ENCODE data around the gene KCNQ1.

Gene KCNQ1

DNA sequence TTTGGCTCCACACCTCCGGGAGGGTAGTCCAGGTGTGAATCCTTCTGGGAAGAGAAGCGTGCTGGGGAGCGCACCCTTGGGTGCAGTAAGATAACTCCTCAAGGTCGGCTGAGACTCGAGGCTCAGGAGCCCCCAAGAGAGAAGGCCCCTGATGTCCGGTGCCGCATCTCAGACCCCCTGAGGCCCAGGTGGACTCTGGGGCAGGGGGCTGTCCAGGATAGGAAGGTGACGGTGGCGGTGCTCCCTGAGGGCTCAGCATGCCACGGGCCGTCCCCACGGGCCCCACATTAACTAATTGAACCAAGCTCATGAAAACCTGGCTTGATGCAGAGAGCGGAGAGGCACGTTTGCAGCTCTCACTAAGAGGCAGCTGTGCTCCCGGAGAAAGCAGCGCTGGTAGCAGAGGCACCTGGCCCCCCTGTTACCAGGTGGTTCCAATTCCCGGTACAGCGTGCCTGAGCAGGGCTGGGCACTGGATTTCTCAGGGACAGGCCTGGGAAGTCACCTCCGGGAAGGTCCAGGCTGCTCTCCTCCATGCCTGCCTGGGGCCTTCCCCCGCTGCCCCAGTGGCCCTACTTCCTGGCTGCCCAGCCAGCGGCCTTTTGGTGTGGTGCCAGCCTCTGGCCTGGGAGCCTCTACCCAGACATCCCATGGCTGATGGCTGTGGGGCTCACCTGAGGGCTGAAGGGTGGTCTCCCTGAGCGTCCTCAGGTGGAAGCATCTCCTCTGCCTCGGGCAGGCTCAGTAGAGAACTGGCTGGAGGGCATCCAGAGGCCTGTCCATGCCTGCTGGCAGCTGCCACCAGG lies 1.1 kb downstream of the KCNQ1 start:
- DNase-seq (ENCODE audit: extremely low read depth, low read depth): no peak
- TF ChIP-seq CTCF (IDR thresholded peaks at IDR 0.05; ENCODE audit: low read depth, low read length): no peak

- no peak for DNase-seq (ENCODE audit: extremely low read depth, low read depth)
- no peak for TF ChIP-seq CTCF (IDR thresholded peaks at IDR 0.05; ENCODE audit: low read depth, low read length)
These were observed 1.9 kb downstream of the KCNQ1 start for GRCh38 chr11:2446590-2447252.

- no peak for DNase-seq (ENCODE audit: extremely low read depth, low read depth)
- TF ChIP-seq CTCF (IDR thresholded peaks at IDR 0.05; ENCODE audit: low read depth, low read length): no peak
These were observed 2.6 kb downstream of the KCNQ1 start for GRCh38 chr11:2447253-2447950.

DNA sequence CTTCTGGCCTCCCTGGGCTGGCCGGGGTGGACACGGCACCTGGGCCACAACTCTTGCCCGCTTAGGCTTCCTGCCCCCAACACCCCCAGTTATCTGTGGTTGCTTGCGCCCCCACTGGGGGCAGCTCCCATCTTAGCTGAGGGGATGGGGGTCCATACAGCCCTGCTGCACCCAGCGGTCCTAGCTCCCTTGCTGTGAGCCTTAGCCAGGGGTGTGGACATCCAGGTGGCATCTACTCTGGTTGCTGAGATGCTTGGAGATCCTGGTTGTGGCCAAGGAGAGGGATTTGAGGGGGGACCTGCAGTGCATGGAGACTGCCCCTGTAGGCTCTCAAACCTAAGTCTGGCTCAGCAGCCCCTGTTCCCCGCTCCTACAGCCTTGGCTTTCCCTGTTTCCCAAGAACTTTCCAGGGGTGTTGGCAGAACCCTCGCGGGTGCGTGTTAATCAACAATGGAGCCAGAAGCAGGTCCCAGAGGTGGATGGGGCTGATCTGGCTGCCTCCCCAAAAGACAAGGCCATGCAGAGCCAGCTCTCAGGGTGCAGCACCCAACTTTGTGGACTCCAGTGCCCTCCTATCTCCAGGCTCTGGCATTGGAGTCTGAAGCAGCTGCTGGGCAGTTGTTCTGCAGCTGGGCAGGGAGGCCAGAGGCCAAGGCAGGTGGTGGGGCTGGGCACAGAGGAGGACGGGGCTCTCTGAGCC lies 3.3 kb downstream of the KCNQ1 start:
- TF ChIP-seq CTCF (IDR thresholded peaks at IDR 0.05; ENCODE audit: low read depth, low read length): no peak
- DNase-seq (ENCODE audit: extremely low read depth, low read depth): no peak

DNA sequence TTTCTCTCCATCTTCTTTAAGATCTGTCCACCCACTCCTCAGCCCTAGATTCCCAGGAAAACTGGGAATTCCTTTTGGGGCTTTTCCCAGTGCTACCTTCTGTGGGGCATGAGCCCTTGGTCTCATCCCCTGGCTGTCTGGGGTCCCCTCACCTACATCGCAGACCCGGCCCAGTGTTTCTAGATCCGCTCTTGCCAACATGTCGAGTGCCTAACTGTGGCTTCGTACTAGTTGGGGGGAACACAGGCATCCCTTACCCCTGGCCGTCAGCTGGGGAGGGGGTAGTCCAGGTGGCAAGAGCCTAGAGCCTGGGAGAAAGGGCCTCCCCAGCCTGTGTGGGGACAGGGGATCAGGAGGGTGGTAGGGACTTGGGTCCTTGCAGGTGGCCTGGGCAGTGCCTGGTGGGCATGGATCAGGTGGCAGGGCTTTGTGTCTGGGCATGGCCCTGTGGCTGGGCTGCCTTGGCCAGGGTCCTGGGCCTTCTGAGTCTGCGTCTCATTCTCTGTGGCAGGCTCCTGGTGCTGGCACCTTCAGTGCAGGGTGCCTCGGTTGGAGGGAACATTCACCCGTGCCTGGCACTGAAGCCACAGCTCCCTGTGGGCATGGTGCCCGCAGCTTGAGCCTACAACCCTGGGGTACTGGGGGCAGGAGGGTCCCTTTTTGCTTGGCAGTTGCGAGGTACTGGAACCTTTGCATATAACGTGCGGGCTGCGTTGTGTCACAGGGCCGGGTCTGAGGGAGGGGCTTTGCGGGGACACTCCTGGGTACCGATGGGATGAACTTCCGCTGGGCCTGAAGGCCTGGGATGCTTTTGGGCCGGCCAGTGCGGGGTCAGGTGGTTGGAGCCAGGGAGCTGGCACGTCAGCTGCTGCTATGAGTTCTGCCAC lies 4.1 kb downstream of the KCNQ1 start:
- DNase-seq (ENCODE audit: extremely low read depth, low read depth): no peak
- TF ChIP-seq CTCF (IDR thresholded peaks at IDR 0.05; ENCODE audit: low read depth, low read length): no peak

- no peak for TF ChIP-seq CTCF (IDR thresholded peaks at IDR 0.05; ENCODE audit: low read depth, low read length)
These were observed 4.9 kb downstream of the KCNQ1 start for GRCh38 chr11:2449548-2450320.

More at GRCh38 chr11:2449548-2450320, 4.9 kb downstream of the KCNQ1 start:
- DNase-seq (ENCODE audit: extremely low read depth, low read depth): no peak
